CD4-positive, alpha-beta T cell treated with Interleukin-4 for 4 hours (primary cell): ENCODE data around the gene CNPY2.
"Not testable (repeated sequence)": the region's sequence is repeated elsewhere in the genome, so short reads cannot be mapped to it uniquely, and the experiment has no call there.

Experiments
- DNase-seq: peaks from one replicate; pipeline ENCODE4 v3.0.0-alpha.2; 2020

Gene CNPY2

GRCh38 chr12:56333679-56334489 lies 18.1 kb upstream of the CNPY2 start, which contains the start of gene PAN2:
Gene PAN2, minus strand, starts transcription at chr12:56334000. Its CDS starts 906 bp downstream, at chr12:56333094.
- peak; percentile 97 for DNase-seq

- no peak for DNase-seq
These were observed 17.4 kb upstream of the CNPY2 start for GRCh38 chr12:56333197-56333678.

GRCh38 chr12:56332512-56333196 lies 16.9 kb upstream of the CNPY2 start:
- no peak for DNase-seq

DNA sequence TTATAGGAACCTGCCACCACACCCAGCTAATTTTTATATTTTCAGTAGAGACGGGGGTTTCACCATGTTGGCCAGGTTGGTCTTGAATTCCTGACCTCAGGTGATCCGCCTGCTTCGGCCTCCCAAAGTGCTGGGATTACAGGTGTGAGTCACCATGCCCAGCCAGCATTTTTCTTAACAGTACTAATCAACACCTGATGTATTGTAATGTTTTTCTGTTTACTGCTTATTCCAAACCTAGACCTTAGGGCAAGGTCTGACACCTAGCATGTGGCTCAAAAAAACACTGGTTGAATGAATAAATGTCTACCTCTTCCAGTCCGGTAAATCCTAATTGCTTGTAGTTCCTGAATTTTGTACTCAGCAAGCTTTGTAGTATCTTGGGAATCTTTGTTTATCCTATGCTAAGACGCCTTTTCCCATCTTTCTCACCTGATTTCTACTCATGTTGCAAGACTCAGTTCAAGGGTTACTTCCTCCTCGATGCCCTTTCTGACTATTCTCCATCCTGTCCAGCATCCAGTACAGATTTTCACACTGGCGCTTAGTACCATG lies 15.2 kb upstream of the CNPY2 start:
- no peak for DNase-seq

- DNase-seq = no peak
These were observed 10.7 kb upstream of the CNPY2 start for GRCh38 chr12:56326533-56326932.

GRCh38 chr12:56326126-56326525 lies 10.3 kb upstream of the CNPY2 start:
- no peak for DNase-seq

DNA sequence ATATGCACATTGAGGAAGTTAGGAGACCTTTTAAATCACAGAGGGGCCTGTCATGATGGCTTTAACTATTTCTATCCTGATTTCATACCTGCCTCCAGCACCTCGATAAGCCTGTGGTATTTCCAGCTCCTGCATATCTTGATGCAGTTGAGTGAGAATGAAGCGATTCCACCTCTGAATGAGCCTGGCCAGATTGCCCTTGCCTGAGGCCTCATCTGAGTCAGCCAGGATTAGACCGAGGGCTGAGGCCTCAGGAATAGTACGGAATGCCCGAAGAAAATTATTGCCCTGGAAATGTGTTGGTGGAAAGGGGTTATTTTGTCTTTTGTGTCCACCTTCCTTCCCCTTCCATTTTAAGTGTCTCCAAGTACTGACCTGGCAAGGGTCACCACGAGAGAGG lies 8.4 kb upstream of the CNPY2 start:
- DNase-seq = no peak

DNA sequence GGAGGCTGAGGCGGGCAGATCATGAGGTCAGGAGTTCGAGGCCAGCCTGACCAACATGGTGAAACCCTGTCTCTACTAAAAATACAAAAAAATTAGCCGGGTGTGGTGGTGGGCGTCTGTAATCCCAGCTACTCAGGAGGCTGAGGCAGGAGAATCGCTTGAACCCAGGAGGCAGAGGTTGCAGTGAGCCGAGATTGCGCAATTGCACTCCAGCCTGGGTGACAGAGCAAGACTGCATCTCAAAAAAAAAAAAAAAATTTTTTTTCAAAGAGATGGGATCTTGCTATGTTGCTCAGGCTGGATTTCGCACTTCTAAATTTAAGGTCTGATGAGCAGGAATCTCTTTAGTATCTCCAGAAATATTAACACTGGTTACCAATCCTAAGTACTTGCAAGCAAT lies 5.8 kb upstream of the CNPY2 start:
- not testable (repeated sequence) for DNase-seq

DNA sequence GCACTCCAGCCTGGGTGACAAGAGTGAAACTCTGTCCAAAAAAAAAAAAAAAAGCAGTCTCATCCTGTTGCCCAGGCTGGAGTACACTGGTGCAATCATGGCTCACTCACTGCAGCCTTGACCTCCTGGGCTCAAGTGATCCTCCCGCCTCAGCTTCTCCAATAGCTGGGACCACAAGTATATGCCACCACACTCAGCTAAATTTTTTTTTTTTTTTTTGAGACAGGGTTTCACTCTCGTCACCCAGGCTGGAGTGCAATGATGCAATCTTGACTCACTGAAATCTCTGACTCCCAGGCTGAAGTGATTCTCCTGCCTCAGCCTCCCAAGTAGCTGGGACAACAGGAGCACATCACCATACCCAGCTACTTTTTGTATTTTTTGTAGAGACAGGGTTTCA lies 5.2 kb upstream of the CNPY2 start:
- DNase-seq = no peak

DNA sequence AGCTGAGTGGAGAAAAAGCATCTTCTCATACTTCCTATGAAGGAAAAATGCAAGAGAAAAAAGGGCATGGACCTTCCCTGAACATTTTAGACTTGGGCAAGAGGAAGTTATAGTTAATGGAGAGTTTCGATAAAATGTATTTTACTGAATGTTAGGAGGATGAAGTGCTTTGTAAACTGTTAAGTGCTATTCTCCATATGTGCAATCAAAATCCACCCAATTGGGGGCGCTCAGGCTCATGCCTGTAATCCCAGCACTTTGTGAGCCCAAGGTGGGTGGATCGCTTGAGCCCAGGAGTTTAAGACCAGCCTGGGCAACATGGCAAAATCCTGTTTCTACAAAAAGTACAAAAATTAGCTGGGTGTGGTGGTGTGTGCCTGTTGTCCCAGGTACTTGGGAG lies 1.9 kb upstream of the CNPY2 start:
- no peak for DNase-seq

DNA sequence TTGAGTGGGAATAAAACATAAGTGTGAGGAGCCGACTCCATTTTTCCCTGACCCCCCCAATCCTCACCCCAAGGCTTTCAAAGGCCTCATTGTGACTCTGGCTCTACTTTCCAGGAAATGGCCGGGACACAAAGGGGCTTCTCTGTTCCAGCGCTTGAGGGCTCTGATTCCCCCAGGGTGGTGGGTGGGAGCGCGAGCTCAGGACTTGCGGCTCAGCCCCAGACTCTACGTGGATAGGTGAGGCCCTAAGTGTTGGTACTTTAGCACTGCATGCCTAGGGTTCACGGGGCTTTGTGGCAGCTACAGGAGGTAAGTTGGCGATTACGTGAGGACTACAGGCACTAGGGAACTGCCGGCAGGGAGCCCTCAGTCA lies 553 bp downstream of the CNPY2 start:
- DNase-seq = no peak

DNA sequence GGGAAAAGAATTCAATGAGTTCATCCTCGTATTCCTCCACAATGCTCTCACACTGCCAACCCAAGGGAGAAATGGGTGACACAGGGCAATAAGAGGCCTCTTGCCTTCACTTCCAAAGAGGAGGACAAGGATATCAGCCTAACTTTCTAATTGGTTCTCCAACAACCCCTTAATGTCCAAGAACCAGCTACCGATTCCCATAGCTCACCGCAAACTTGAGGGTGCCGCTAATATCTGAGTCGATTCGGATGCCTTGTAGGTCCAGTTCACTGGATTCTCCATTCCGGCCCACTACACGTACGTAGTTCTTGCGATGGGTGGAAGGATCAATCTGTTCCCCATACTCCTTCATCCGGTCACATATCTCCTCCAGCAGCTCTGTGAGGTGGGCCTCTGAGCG lies 4.8 kb downstream of the CNPY2 start:
- no peak for DNase-seq

- no peak for DNase-seq
These were observed 7.1 kb downstream of the CNPY2 start for GRCh38 chr12:56308714-56309113.

GRCh38 chr12:56307221-56307965 lies 8.4 kb downstream of the CNPY2 start:
- DNase-seq = no peak

- no peak for DNase-seq
These were observed 10.8 kb downstream of the CNPY2 start for GRCh38 chr12:56304872-56305590.

DNA sequence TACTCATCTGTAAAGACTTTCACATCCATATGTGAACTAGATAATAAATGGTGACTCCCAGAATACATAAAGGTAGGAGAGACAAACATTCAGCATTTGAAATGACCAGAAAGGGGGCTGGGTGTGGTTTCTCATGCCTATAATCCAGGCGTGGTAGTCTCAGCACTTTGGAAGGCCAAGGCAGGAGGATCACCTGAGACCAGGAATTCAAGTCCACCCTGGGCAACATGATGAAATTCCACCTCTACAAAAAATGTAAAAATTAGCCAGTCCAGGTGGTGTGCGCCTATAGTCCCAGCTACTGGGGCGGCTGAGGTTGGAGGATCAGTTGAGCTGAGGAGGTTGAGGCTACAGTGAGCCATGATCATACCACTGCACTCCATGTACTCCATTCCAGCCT lies 11.5 kb downstream of the CNPY2 start:
- no peak for DNase-seq

GRCh38 chr12:56300644-56301464 lies 14.9 kb downstream of the CNPY2 start:
- DNase-seq = no peak

DNA sequence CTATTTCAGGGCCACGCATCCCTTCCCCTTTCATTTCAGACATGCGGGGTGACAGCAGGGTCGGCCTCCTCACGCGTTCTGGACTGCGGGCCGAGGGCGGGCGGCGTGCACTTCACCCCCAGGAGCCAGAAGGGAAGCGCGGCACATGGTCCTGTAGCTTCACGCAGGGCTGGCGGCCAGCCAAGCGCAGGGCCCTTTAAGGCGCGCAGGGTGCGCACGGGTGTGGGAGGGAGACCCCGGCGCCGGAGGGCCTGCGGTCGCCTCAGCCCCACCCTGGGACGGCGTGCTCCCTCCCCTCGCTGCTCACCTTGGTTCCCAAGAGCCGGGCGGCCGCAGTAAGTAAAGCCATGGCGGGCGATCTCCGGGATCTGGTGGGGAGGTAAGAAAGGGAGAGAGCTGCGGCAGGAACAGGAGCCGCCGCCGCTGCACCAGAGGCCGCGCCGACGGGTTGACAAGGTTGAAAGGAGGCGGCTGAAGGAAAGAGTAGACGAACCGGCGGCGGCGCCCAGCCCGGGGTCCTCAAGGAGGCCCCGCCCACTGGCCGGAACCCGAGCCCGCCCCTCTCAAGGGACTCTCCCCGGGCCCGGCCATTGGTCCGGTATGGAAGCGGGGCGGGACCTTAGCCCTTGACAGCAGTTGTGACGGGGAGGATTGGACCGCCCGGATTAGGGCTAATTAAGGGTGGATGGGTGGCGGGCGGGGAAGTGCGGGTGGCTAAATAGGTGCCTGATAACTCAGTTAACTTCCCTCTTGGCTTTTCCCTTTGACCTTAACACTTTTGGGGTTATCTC lies 15.7 kb downstream of the CNPY2 start, which contains the start of gene CS:
TSS of gene CS (minus strand) at position 478 of the 791 bp plus-strand sequence. CDS start at position 349, 129 bp downstream.
- DNase-seq = peak; percentile 99

DNA sequence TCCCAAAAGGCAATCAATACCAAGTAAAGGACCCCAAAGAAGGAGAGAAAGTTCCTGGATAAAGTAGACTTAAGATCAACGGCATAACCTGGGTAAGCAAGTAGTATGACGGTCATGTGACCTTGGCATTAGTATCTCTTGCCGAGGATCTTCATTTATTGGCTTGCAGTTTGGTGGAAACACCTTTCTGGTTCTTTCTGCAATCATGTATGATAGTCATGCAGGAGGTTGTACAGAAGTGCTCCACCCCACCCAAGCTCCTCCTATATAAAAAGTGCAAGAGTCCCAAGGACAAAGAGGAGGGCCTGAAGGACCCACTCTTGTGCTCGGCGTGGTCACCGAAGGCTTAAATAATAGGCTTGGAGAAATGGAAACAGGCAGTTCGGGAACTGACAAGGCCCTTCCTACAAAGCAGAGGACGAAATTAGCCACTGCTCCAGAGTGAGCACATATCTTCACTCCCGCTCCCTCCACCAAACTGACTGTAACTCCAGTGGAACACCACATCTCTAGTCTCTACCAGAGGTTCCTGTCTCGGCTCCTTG lies 16.4 kb downstream of the CNPY2 start:
- DNase-seq = peak; percentile 60

DNA sequence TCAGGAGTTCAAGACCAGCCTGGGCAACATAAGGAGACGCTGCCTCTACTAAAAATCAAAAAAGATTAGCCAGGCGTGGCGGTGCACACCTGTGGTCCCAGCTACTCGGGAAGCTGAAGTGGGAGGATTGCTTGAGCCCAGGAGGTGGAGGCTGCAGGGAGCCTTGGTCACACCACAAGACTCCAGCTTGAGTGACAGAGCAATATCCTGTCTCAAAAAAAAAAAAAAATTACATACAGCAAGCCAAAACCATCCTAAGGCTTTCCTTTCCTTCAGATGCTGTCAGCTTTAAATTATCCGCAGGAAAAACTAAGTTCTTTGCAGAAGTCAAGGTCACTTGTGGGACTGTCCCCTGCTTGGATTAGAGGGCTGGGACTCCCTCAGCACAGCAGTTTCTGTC lies 17.0 kb downstream of the CNPY2 start:
- no peak for DNase-seq
